Loucy (cell line): ENCODE measurements around the gene PRKAR1A.

Experiments used
- H2AFZ ChIP-seq: fragments of 200-600 bp; sonication (generic); 2 replicates; pipeline ENCODE4 v1.6.0; 2016; ENCODE audit warnings: antibody characterized with exemption, mild to moderate bottlenecking, low read length, moderate library complexity
- H3F3A ChIP-seq: fragments of 200-600 bp; 2 replicates; pipeline ENCODE4 v1.6.0; 2016; ENCODE audit warnings: antibody characterized with exemption, low read depth, mild to moderate bottlenecking
- H3K27me3 ChIP-seq: fragments of 200-600 bp; sonication (generic); 2 replicates; pipeline ENCODE4 v1.6.1; 2014; ENCODE audit warnings: low read length, mild to moderate bottlenecking; ENCODE audit not compliant: insufficient read depth, poor library complexity, severe bottlenecking
- H3K36me3 ChIP-seq: fragments of 200-600 bp; sonication (generic); 2 replicates; pipeline ENCODE4 v1.6.1; 2016; ENCODE audit warnings: low read length; ENCODE audit not compliant: insufficient read depth
- H3K4me1 ChIP-seq: fragments of 200-600 bp; sonication (generic); 2 replicates; pipeline ENCODE4 v1.5.1; 2014; ENCODE audit warnings: low read length, mild to moderate bottlenecking; ENCODE audit not compliant: insufficient read depth, poor library complexity, severe bottlenecking
- H3K4me2 ChIP-seq: fragments of 200-600 bp; sonication (generic); 2 replicates; pipeline ENCODE4 v1.6.0; 2014; ENCODE audit warnings: antibody characterized with exemption, low read length, low read depth, mild to moderate bottlenecking; ENCODE audit not compliant: poor library complexity, severe bottlenecking
- H3K4me3 ChIP-seq: fragments of 200-600 bp; sonication (generic); 2 replicates; pipeline ENCODE4 v1.5.1; 2014; ENCODE audit warnings: low read length, mild to moderate bottlenecking, mixed read lengths; ENCODE audit not compliant: poor library complexity, severe bottlenecking
- H3K79me2 ChIP-seq: fragments of 200-600 bp; sonication (generic); 2 replicates; pipeline ENCODE4 v1.6.1; 2014; ENCODE audit warnings: low read length; ENCODE audit not compliant: insufficient read depth
- H3K9ac ChIP-seq: fragments of 200-600 bp; sonication (generic); 2 replicates; pipeline ENCODE4 v1.6.0; 2014; ENCODE audit warnings: mild to moderate bottlenecking, low read depth, low read length, moderate library complexity; ENCODE audit not compliant: poor library complexity, severe bottlenecking
- H3K9me2 ChIP-seq: fragments of 200-600 bp; sonication (generic); replicated peaks from 2 replicates; pipeline ENCODE4 v1.6.1; 2016; ENCODE audit warnings: low read depth, low read length, mixed read lengths
- H3K9me3 ChIP-seq: fragments of 200-600 bp; sonication (generic); 2 replicates; pipeline ENCODE4 v1.6.1; 2014; ENCODE audit warnings: mild to moderate bottlenecking, antibody characterized with exemption, low read length, low read depth; ENCODE audit not compliant: insufficient read depth
- H4K20me1 ChIP-seq: fragments of 200-600 bp; sonication (generic); 2 replicates; pipeline ENCODE4 v1.6.0; 2014; ENCODE audit warnings: antibody characterized with exemption, low read length, mild to moderate bottlenecking; ENCODE audit not compliant: insufficient read depth, poor library complexity, severe bottlenecking
- CTCF ChIP-seq: fragments of 200-600 bp; sonication (generic); conservative IDR thresholded peaks from 2 replicates; pipeline ENCODE4 v1.5.1; 2014; ENCODE audit warnings: mild to moderate bottlenecking, antibody characterized with exemption, low read length
- EZH2phosphoT487 ChIP-seq: fragments of 200-600 bp; IDR thresholded peaks from 2 replicates; pipeline ENCODE4 v1.6.1; 2018; ENCODE audit warnings: antibody characterized with exemption, mild to moderate bottlenecking, moderate library complexity, borderline replicate concordance

PRKAR1A gene

GRCh38 chr17:68594552-68594951, 82.3 kb downstream of the PRKAR1A start:
- Histone ChIP-seq H3K4me2 (no peak overlapping the region), H3K27me3 (no peaks in the 10 kb centered on the region), H3F3A (no peaks in the 10 kb centered on the region), H3K9me2 (no peaks in the 10 kb centered on the region), H3K36me3 (no peaks in the 10 kb centered on the region), H3K9me3 (no peaks in the 10 kb centered on the region), H2AFZ (no peak overlapping the region), H4K20me1 (no peaks in the 10 kb centered on the region), H3K4me3 (no peak overlapping the region), H3K79me2 (no peaks in the 10 kb centered on the region), H3K9ac (no peak overlapping the region), H3K4me1 (peaks cover 3% of the 10 kb centered on the region)
- no peak for TF ChIP-seq CTCF
- TF ChIP-seq EZH2phosphoT487 = no peak

- Histone ChIP-seq H4K20me1 (no peaks in the 10 kb centered on the region), H3K79me2 (no peaks in the 10 kb centered on the region), H3K9ac (no peak overlapping the region), H3F3A (no peaks in the 10 kb centered on the region), H2AFZ (no peak overlapping the region), H3K36me3 (no peaks in the 10 kb centered on the region), H3K4me1 (peaks cover 3% of the 10 kb centered on the region), H3K4me2 (no peak overlapping the region), H3K4me3 (no peak overlapping the region), H3K9me2 (no peaks in the 10 kb centered on the region), H3K9me3 (no peaks in the 10 kb centered on the region), H3K27me3 (no peaks in the 10 kb centered on the region)
- TF ChIP-seq EZH2phosphoT487 = no peak
- no peak for TF ChIP-seq CTCF
Measured at GRCh38 chr17:68595496-68595895, 83.3 kb downstream of the PRKAR1A start.

DNA sequence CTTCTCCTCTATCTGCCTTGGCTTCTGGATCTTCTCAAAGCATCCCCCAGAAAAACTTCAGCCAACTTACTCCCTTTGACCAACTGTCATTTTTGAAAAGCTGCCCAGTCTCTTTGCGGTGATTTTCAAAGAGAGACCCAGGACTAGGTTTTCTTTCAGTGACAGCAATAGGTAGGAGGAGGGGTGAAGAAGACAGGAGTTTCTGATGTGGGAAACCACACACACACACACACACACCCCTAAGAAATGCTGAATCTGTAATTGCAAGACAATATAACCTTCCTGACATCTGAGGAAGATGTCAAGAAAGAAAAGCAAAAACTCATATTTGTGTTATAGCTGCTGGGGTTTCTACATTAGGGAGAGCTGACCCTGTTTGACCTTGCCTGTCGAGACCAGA, 83.8 kb downstream of the PRKAR1A start:
- Histone ChIP-seq H3K79me2 (no peaks in the 10 kb centered on the region), H3K9me3 (no peaks in the 10 kb centered on the region), H3F3A (no peaks in the 10 kb centered on the region), H3K4me1 (peaks cover 3% of the 10 kb centered on the region), H3K4me2 (no peak overlapping the region), H3K27me3 (no peaks in the 10 kb centered on the region), H3K36me3 (no peaks in the 10 kb centered on the region), H3K4me3 (no peak overlapping the region), H3K9me2 (no peaks in the 10 kb centered on the region), H4K20me1 (no peaks in the 10 kb centered on the region), H3K9ac (no peak overlapping the region), H2AFZ (no peak overlapping the region)
- TF ChIP-seq CTCF (no peak), EZH2phosphoT487 (no peak)
